Activated T-cell treated with anti-CD3 and anti-CD28 coated beads, Interleukin-2, amount 50 U/mL, for 1 hour (primary cell): ENCODE data around the gene ATG16L2.
"Not testable (repeated sequence)": the region's sequence is repeated elsewhere in the genome, so short reads cannot be mapped to it uniquely, and the experiment has no call there.

Experiments used
- DNase-seq: peaks from one replicate; pipeline ENCODE4 v3.0.0-alpha.2; 2020

ATG16L2 gene

DNA sequence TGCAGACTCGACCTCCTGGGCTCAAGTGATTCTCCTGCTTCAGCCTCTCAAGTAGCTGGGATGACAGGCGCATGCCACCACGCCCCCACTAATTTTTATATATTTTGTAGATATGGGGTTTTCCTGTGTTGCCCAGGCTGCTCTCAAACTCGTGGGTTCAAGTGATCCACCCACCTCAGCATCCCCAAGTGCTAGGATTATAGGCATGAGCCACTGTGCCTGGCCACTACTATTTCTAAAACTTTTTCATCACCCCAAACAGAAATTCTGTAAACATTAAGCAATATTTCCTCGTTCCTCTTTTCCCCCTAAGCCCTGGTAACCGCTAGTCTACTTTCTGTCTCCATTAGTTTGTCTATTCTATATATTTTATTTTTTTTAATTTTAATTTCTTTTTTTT, 9.0 kb upstream of the ATG16L2 start:
- no peak for DNase-seq

GRCh38 chr11:72806378-72806777, 7.8 kb upstream of the ATG16L2 start:
- DNase-seq, result not testable (repeated sequence)

GRCh38 chr11:72807021-72807693, 7.1 kb upstream of the ATG16L2 start:
- no peak for DNase-seq

DNA sequence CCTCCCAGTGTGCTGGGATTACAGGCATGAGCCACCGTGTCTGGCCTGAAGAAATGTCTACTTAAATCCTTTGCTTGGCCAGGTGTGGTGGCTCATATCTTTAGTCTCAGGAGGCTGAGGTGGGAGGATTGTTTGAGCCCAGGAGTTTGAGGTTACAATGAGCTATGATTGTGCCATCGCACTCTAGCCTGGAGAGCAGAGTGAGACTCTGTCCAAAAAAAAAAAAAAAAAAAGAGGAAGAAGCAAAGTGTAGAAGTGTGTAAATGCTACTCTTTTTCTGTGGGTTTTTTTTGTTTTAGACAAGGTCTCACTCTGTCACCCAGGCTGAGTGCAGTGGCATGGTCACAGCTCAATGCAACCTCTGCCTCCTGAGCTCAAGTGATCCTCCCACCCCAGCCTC, 6.4 kb upstream of the ATG16L2 start:
- no peak for DNase-seq

GRCh38 chr11:72808331-72808798, 5.8 kb upstream of the ATG16L2 start:
- no peak for DNase-seq

DNA sequence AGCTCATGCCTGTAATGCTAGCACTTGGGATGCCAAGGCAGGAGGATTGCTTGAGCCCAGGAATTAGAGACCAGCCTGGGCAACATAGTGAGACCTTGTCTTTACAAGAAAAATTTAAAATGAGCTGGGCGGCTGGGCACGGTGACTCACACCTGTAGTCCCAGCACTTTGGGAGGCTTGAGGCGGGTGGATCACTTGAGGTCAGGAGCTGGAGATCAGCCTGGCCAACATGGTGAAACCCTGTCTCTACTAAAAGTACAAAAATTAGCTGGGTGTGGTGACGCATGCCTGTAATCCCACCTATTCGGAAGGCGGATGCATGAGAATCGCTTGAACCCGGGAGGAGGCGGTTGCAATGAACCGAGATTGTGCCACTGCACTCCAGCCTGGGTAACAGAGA, 2.5 kb upstream of the ATG16L2 start:
- DNase-seq, result not testable (repeated sequence)

DNA sequence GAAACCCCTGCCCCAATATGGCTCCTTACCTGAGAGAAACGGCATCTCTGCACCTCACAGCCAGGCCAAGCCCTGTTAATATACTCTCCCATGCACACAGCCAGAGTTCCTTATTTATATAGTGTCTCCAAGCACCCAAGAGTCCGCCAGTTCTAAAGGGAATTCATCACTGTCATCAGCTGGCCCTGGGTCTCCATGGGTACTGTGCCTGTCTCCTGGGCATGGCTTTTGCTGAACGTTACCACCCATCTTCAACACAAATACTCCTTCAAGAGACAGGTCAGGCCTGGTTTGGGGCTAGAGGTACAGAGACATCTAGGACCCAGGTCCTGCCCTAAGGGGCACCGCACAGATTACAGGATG, 1.6 kb upstream of the ATG16L2 start:
- DNase-seq, result no peak

DNA sequence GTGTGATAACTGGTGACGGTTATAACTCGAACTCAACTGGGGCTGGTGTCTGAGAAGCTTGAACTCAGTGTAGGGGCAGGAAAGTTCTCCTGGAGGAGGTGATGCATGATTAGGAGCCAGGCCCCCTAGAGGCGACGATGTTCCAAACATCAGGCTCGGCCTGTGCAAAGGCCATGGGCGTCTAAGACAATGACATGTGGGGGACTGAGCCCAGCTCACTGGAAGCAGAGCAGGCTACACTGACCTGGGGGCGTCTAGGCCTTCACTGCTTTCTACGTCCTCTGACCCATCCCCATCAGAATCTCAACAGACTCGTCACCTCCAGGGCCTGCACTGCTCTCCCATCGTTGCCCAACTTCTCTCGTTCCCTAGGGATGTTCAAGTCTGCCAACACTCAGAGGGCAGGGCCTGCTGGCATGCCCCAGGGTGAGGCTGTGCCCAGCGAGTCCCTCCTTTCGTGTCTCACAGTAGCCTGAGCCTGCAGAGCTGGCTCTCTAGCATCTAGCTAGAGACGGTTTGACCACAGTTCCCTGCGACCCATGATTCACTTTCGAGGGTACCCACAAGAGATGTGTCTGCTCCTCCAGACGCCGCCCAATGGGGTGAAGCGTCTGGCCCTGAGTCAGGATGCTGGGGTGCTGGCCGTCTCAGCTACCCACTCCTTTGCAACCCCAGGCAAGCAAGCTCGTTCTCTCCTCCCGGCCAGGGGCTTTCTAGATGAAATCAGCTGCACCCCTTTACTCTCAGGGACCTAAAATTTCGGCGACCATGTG, 1.1 kb upstream of the ATG16L2 start:
- peak; percentile 68 for DNase-seq

DNA sequence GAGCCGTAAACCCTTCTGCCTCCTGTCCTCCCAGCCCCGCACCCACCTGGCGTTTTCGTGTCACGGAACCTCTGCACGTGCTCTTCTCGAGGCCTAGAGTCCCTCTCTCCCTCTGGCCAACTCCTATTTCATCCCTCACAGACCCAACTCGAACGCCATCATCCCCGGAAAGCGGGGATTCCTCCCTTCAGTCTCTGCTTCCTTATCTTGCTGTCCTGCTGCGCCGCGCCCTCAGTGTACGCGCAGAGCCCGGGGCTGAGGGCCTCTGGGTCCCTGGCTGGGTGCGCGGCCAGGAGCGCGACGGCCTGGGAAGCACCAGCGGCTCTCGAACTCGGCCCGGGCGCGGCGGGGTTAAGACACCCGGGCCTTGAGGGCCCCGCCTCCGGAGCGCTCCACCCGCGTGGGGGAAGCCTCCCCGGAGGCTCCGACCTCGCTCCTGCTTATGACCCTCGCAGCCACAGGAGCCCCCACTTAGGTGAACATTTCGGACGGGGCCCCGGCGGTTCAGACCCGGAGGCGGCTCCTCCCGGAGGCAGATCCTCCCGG, 398 bp upstream of the ATG16L2 start:
- peak; percentile 98 for DNase-seq

DNA sequence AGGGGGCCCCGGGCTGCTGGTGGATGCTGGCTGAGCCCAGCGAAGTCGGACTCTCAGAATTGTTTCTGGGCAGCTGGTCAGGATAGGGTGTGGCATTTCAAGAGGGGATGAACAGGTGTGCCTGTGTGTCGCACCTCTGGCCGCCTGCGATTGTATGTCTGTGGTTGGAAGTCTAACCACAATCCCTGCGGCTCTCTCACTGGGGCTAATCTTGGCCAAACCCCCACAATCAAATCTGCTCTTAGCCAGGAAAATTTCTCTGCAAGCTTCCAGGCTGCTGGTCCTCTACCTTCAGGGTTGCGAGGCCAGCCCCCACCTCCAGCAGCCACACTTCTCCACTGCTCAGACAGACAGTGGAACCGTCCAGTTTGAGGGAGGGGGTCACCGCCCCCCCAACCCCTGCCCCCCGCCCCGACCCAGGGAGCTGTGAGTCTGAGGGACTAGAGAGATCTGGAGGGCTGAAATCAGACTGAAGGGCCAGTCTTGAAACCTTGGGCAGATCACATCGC, 953 bp downstream of the ATG16L2 start:
- DNase-seq, result no peak

- no peak for DNase-seq
These were observed 2.3 kb downstream of the ATG16L2 start for GRCh38 chr11:72816404-72816990.

DNA sequence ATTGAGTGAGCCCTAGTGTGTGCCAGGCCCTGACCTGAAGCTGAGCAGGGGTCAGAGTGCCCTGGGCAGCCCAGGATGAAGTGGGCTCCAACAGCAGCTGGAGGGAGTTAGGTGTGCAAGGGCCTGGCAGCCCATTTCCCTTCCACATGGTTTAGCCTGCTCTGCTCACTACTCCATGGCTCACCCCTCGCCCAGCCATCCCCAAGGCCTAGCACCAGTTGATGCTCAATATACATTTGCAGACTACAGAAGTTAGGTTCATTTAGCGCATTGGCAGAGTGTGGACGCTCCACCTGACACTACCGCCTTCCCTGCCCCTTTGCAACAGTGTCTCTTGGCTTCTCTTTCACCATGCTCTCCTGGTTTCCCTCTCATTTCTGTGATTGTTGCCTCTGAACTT, 3.8 kb downstream of the ATG16L2 start:
- no peak for DNase-seq

DNA sequence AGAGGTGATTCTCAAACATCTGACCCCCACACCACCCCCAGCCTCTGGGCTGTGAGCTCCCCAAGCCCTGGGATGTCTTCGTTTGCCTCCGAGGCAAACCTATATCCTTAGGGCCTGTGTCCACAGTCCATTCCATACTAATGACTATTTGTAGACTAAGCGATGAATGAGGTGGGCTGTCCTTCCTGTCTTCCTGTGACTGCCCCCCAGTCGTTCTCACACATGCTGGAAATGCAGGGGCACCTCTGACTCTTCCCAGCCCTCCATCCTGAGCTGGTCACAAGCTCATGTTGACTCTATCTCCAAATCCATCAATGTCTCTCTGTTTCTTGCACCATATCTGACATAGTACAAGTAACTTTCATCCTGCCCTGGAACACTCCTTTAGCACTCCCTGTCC, 4.8 kb downstream of the ATG16L2 start:
- DNase-seq, result no peak

DNA sequence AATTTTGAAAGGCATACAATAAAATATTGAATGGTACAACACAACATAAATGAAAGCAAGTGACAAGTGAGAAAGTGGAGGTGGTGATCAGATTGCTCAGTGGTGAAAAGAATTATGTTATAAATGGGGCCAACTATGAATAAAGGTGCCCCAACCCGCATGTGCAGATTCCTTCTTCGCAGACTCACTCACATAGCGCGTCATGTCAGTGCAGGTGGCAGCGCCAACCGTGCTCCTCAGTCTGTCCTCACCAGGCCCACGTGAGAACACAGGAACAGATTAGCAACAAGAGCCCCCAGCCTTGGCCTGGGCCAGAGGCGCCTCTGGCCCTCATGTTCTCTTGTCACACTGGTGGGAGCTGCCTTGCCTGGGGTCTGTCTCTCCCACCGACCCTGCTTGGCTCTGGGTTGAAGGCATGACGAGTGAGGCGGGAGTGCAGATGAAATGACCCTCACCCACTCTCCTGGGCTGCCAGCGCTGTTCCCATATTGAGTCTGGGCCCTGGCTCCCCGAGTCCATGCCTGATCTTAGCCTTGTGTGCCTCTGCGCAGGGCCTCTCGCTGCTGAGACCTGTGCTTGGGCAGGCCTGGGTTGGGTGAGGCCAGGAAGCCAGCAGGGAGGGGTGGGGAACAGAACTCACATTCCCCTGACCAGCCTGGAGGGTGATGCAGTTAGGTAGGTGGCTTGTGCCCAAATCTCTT, 6.4 kb downstream of the ATG16L2 start:
- DNase-seq, result no peak

GRCh38 chr11:72821221-72821919, 7.2 kb downstream of the ATG16L2 start:
- DNase-seq, result no peak

DNA sequence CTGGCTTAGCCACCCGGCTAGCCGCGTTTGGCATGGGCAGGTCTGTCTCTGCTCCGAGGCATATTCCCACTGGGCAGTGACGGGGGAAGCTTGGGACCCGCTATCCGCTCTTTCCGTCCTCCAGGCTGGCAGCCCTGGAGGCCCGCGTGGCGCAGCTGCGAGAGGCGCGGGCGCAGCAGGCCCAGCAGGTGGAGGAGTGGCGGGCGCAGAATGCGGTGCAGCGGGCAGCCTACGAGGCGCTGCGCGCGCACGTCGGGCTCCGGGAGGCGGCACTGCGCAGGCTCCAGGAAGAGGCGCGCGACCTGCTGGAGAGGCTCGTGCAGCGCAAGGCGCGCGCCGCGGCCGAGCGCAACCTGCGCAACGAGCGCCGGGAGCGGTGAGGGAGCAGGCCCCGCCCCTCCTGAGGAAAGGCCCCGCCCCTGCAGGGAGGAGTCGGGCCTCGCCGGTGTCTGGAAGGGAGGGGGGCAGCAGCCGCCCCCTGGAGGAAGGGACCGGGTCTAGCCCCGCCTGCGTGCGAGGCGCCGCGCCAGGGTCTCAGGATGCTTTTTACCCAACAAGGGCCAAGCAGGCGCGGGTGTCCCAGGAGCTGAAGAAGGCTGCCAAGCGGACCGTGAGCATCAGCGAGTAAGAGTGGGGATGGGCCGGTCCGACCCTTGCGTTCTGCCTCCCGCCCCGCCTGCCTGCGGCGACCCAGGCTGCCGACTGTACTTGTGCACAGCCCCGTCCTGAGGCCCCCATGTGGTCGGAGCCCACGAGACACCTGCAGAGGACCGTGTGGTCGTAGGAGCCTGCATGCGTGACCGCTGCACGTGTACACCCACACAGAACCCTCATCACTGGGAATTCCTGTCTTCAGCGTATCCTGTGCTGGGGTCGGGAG, 7.9 kb downstream of the ATG16L2 start:
- DNase-seq, result peak; percentile 98

DNA sequence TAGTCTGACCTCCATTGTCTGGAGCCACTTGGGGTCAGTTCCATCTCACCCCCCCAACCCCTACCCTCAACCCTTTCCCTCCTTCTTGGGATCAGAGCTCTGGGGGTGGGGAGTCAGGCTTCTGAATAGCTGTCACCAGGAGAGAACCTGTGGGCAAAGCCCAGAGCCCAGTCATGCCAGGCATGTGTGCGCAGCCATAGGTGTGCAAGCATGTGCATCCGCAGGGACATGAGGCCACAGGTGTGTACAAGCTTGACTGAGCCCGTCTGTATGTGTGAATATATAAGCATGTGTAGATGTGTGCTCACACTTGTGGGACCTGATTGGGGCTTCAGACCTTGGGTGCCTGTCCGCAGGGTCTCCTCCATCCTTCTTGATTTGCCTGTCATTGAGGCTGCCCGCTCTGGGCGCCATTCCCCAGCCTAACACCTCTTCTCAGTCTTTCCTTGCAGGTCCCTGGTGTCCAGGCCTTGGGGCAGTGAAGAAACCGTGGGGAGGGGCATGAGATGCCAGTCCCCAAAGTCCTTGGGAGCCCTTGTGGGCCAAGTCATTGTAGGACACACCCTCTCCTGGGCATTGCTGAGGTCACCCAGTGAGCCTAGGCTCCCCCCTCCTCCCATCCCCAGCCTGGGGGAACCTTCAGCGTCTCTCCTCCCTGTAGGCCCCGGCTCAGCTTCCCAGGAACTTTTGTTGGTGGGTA, 9.0 kb downstream of the ATG16L2 start:
- DNase-seq, result no peak

GRCh38 chr11:72824020-72824419, 9.8 kb downstream of the ATG16L2 start:
- no peak for DNase-seq

- DNase-seq, result no peak
These were observed 10.7 kb downstream of the ATG16L2 start for GRCh38 chr11:72824811-72825505.

- no peak for DNase-seq
These were observed 11.4 kb downstream of the ATG16L2 start for GRCh38 chr11:72825661-72826060.
